Measurements from ENCODE around the gene PLCXD3.

The PLCXD3 gene

GRCh38 chr5:41413074-41413473, 97.3 kb downstream of the PLCXD3 start:
- ATAC-seq (no peak), DNase-seq (no peak)
- Mint-ChIP-seq H3K9me3 (no peaks in the 10 kb centered on the region), H3K27ac (no peak overlapping the region), H3K36me3 (ENCODE audit: low read depth) (no peaks in the 10 kb centered on the region), H3K4me3 (no peak overlapping the region), H3K4me1 (no peaks in the 10 kb centered on the region), H3K27me3 (no peaks in the 10 kb centered on the region)

GRCh38 chr5:41412496-41412895, 97.9 kb downstream of the PLCXD3 start:
- no peaks in the 10 kb centered on the region for H3K9me3 Mint-ChIP-seq
- H3K27ac Mint-ChIP-seq, result no peak overlapping the region
- no peaks in the 10 kb centered on the region for H3K36me3 Mint-ChIP-seq (ENCODE audit: low read depth)
- no peak for DNase-seq
- H3K4me1 Mint-ChIP-seq, result no peaks in the 10 kb centered on the region
- H3K4me3 Mint-ChIP-seq, result no peak overlapping the region
- no peak for ATAC-seq
- no peaks in the 10 kb centered on the region for H3K27me3 Mint-ChIP-seq

- ATAC-seq (no peak), DNase-seq (no peak)
- H3K9me3 Mint-ChIP-seq, result no peaks in the 10 kb centered on the region
- H3K27ac Mint-ChIP-seq, result no peak overlapping the region
- no peaks in the 10 kb centered on the region for H3K27me3 Mint-ChIP-seq
- H3K4me3 Mint-ChIP-seq, result no peak overlapping the region
- no peaks in the 10 kb centered on the region for H3K4me1 Mint-ChIP-seq
- H3K36me3 Mint-ChIP-seq (ENCODE audit: low read depth), result no peaks in the 10 kb centered on the region
Measured at GRCh38 chr5:41410737-41411136, 99.7 kb downstream of the PLCXD3 start.

DNA sequence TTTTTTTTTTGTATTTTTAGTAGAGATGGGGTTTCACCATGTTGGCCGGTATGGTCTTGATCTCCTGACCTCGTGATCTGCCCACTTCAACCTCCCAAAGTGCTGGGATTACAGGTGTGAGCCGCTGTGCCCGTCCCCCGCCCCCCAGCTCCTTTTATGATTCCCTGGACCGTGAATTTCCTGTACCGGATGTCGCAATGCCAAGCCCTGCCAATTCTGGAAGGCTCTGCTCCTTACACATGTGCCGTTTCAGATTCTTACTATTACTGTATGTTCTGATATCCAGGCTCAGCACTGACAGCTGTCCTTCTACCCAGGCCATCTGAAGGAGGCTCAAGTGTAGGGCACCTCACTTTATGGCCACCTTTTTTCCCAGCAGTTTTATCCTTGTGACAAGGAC, 100.1 kb downstream of the PLCXD3 start:
- ATAC-seq (no peak), DNase-seq (no peak)
- H3K4me3 Mint-ChIP-seq, result no peak overlapping the region
- no peaks in the 10 kb centered on the region for H3K9me3 Mint-ChIP-seq
- no peaks in the 10 kb centered on the region for H3K36me3 Mint-ChIP-seq (ENCODE audit: low read depth)
- H3K27me3 Mint-ChIP-seq, result no peaks in the 10 kb centered on the region
- no peaks in the 10 kb centered on the region for H3K4me1 Mint-ChIP-seq
- H3K27ac Mint-ChIP-seq, result no peak overlapping the region

DNA sequence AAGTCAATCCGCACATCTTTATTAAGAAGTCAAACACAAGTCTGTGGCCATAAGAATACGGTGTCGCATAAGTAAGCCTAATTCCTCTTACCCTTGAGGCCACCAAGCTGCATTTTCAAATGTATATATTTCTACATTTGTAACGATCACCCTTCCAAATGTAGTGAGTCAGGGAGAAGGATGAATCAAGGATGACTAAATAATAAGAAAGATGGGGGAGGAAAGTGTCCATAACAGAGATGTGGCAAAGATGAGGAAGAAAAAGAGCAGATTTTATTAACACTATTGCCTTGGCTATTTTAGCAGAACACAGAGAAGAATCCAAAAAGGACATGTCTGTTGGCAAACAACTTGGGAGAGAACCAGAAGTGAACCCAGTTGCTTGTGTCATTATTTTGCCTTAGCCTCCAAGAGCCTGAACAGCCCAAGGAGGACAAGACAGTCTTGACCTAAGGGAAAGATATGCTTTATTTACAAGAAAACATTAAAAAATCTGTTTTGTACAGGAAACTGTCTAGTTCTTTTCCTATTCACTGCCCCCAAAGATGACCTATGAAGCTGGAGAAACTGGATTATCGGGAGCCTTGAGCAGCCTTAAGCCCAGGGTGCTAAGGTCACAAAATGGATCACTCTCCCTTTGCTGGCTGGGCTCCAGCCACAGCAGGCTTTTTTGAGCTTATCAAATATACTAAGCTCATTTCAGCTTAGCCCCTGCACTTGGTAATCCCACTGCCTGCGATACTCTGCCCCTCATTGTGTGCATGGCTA, 101.5 kb downstream of the PLCXD3 start:
- Mint-ChIP-seq H3K4me3 (no peak overlapping the region), H3K9me3 (no peaks in the 10 kb centered on the region), H3K36me3 (ENCODE audit: low read depth) (no peaks in the 10 kb centered on the region), H3K4me1 (no peaks in the 10 kb centered on the region), H3K27me3 (no peaks in the 10 kb centered on the region), H3K27ac (no peak overlapping the region)
- DNase-seq (no peak), ATAC-seq (no peak)

DNA sequence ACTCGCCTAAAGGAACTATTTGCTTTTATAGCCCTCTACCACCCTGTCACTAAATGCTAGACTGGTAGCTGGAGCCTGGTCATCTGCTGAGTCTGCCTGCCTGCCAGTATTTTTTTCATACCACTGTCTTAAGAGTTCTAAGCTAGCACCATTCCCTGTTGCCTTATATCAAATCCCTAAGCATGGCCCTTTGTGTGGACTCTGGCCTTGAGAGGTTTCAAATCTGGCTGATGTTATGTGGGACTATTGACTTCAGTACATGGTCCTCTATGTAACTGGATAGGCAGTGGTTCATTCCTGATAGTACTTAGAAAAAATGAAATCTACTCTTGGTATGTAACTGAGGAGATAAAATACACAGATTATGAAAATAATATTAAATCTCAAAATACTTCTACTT, 103.5 kb downstream of the PLCXD3 start:
- no peaks in the 10 kb centered on the region for H3K9me3 Mint-ChIP-seq
- H3K4me3 Mint-ChIP-seq, result no peak overlapping the region
- ATAC-seq (no peak), DNase-seq (no peak)
- no peaks in the 10 kb centered on the region for H3K4me1 Mint-ChIP-seq
- H3K36me3 Mint-ChIP-seq (ENCODE audit: low read depth), result no peaks in the 10 kb centered on the region
- H3K27ac Mint-ChIP-seq, result no peak overlapping the region
- no peaks in the 10 kb centered on the region for H3K27me3 Mint-ChIP-seq

DNA sequence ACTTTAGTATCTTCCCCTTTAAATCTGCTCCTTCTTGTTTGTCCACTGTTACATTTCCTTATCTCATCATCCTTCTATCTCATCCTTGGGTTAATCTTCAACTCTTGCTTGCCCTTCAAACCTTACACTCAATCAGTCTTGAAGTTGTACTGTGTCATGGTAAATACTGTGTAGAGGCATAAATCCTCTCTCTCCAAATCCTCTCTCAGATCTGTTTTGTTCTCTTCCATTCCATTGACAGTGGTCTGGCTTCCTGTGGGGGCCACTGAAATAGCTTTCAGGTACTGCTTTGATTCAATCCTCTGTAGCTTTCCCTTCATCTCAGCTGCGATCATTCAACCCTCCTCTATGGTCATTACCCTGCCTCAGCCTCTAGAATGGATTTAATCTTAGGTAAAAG, 104.0 kb downstream of the PLCXD3 start:
- H3K27me3 Mint-ChIP-seq, result no peaks in the 10 kb centered on the region
- ATAC-seq, result no peak
- no peak overlapping the region for H3K4me3 Mint-ChIP-seq

DNA sequence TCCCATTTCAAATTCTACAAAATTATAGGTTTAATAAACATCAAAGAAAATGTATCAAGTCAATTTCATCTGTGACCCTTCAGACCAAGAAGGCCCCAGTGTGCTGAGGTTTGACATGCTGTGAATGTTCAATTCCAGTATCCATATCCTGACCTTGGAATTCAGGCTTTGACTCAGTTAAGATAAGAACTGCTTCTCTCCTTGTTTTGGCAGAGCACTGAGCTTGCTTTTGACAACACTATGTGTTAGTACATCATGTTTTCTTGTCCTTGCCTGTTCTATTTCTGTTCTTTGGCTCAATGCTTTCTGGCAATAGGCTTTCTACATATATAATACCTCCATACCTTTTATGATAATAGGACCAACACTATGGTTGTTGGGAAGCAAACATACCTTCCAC, 105.6 kb downstream of the PLCXD3 start:
- H3K4me3 Mint-ChIP-seq, result no peak overlapping the region
- no peak for ATAC-seq
- peaks cover 6% of the 10 kb centered on the region for H3K9me3 Mint-ChIP-seq
- no peaks in the 10 kb centered on the region for H3K36me3 Mint-ChIP-seq (ENCODE audit: low read depth)
- H3K27me3 Mint-ChIP-seq, result no peaks in the 10 kb centered on the region
- H3K27ac Mint-ChIP-seq, result no peak overlapping the region
- no peaks in the 10 kb centered on the region for H3K4me1 Mint-ChIP-seq
- no peak for DNase-seq

More for the DNA sequence above, 104.0 kb downstream of the PLCXD3 start:
- no peak for DNase-seq
- H3K4me1 Mint-ChIP-seq, result no peaks in the 10 kb centered on the region
- no peak overlapping the region for H3K27ac Mint-ChIP-seq
- no peaks in the 10 kb centered on the region for H3K9me3 Mint-ChIP-seq
- no peaks in the 10 kb centered on the region for H3K36me3 Mint-ChIP-seq (ENCODE audit: low read depth)

GRCh38 chr5:41403846-41404245, 106.6 kb downstream of the PLCXD3 start:
- Mint-ChIP-seq H3K4me3 (no peak overlapping the region), H3K36me3 (ENCODE audit: low read depth) (no peaks in the 10 kb centered on the region)
- ATAC-seq, result no peak

DNA sequence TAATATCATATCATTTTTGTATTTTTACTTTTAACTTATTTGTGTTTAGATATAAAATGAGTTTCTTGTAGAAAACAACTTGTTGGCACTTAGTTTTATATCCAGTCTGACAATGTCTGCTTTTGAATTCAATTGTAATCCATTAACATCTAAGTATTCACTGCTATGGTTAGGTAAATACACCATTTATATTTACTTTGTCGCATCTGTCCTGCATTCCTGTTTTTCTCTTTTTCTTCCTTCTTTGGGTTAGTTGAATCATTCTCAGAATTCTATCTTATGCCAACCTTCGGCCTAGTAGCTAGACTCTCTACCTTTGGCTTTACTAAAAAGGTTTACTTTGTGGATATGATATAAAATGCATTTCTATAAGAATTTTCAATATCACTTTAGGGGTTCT, 107.6 kb downstream of the PLCXD3 start:
- Mint-ChIP-seq H3K27me3 (no peaks in the 10 kb centered on the region), H3K9me3 (peaks cover 25% of the 10 kb centered on the region), H3K4me1 (no peaks in the 10 kb centered on the region), H3K27ac (no peak overlapping the region), H3K4me3 (no peak overlapping the region), H3K36me3 (ENCODE audit: low read depth) (no peaks in the 10 kb centered on the region)
- no peak for DNase-seq
- ATAC-seq, result no peak

More at GRCh38 chr5:41403846-41404245, 106.6 kb downstream of the PLCXD3 start:
- no peak overlapping the region for H3K27ac Mint-ChIP-seq
- DNase-seq, result no peak
- H3K27me3 Mint-ChIP-seq, result no peaks in the 10 kb centered on the region
- peaks cover 15% of the 10 kb centered on the region for H3K9me3 Mint-ChIP-seq
- H3K4me1 Mint-ChIP-seq, result no peaks in the 10 kb centered on the region

GRCh38 chr5:41399839-41400238, 110.6 kb downstream of the PLCXD3 start:
- Mint-ChIP-seq H3K4me1 (no peaks in the 10 kb centered on the region), H3K27me3 (no peaks in the 10 kb centered on the region), H3K27ac (no peak overlapping the region), H3K36me3 (ENCODE audit: low read depth) (no peaks in the 10 kb centered on the region), H3K9me3 (peaks cover 36% of the 10 kb centered on the region), H3K4me3 (no peak overlapping the region)
- ATAC-seq (no peak), DNase-seq (no peak)

GRCh38 chr5:41392016-41392415, 118.4 kb downstream of the PLCXD3 start:
- ATAC-seq (no peak), DNase-seq (no peak)
- Mint-ChIP-seq H3K27me3 (no peaks in the 10 kb centered on the region), H3K36me3 (ENCODE audit: low read depth) (no peaks in the 10 kb centered on the region), H3K4me3 (no peak overlapping the region), H3K4me1 (no peaks in the 10 kb centered on the region), H3K9me3 (peaks cover 9% of the 10 kb centered on the region), H3K27ac (no peak overlapping the region)

DNA sequence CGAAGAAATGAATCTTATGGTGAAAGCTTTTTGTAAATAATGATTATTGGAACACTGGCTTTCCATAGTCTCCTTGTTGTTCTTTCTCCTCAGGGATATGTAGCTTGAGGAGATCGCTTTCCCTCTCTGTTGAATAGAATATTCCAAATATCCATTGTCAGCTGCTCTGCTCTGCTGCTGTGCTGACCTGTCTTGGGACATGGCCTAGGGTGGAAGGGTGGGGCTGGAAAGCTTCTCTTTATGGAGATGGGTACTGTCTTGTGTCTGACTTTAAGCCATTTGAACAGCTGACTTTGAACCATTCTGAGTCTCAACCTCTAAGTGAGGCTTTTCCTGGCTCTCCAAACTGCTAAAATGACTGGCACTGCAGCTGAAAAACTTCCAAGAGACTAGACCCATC, 135.8 kb downstream of the PLCXD3 start:
- H3K27ac Mint-ChIP-seq, result no peak overlapping the region
- no peaks in the 10 kb centered on the region for H3K27me3 Mint-ChIP-seq
- ATAC-seq (no peak), DNase-seq (no peak)
- no peaks in the 10 kb centered on the region for H3K36me3 Mint-ChIP-seq (ENCODE audit: low read depth)
- H3K4me1 Mint-ChIP-seq, result no peaks in the 10 kb centered on the region
- H3K4me3 Mint-ChIP-seq, result no peak overlapping the region
- no peaks in the 10 kb centered on the region for H3K9me3 Mint-ChIP-seq

DNA sequence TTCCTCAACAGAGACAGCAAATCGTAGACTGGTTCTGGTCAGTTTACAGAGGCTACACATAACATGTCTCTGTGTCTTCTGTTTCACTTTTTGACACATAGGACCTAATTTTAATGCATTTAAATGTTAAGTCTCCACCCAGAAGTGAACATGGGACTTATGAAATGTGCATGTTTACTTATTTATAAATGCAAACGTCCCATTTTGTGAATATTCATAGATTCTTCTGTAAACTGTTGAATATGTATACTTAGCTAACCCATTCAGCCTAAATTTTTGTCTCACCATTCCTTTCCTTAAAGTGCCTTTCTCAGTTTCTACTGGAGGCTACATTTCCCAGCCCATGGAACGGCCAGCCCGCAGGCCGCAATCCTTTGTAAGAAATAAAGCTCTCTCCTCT, 137.2 kb downstream of the PLCXD3 start:
- no peak for ATAC-seq
- Mint-ChIP-seq H3K36me3 (ENCODE audit: low read depth) (no peaks in the 10 kb centered on the region), H3K4me1 (no peaks in the 10 kb centered on the region), H3K27me3 (no peaks in the 10 kb centered on the region), H3K4me3 (no peak overlapping the region), H3K9me3 (no peaks in the 10 kb centered on the region), H3K27ac (no peak overlapping the region)
- no peak for DNase-seq

GRCh38 chr5:41371738-41372137, 138.7 kb downstream of the PLCXD3 start:
- H3K27ac Mint-ChIP-seq, result no peak overlapping the region
- no peaks in the 10 kb centered on the region for H3K27me3 Mint-ChIP-seq
- no peaks in the 10 kb centered on the region for H3K9me3 Mint-ChIP-seq
- no peak for DNase-seq
- no peak for ATAC-seq
- no peak overlapping the region for H3K4me3 Mint-ChIP-seq
- H3K36me3 Mint-ChIP-seq (ENCODE audit: low read depth), result no peaks in the 10 kb centered on the region
- H3K4me1 Mint-ChIP-seq, result no peaks in the 10 kb centered on the region

- no peaks in the 10 kb centered on the region for H3K9me3 Mint-ChIP-seq
- DNase-seq, result no peak
- no peaks in the 10 kb centered on the region for H3K36me3 Mint-ChIP-seq (ENCODE audit: low read depth)
- ATAC-seq, result no peak
- H3K27ac Mint-ChIP-seq, result no peak overlapping the region
- no peak overlapping the region for H3K4me3 Mint-ChIP-seq
- H3K4me1 Mint-ChIP-seq, result no peaks in the 10 kb centered on the region
- peaks cover 2% of the 10 kb centered on the region for H3K27me3 Mint-ChIP-seq
Measured at GRCh38 chr5:41370482-41370881, 139.9 kb downstream of the PLCXD3 start.

Data from activated naive CD8-positive, alpha-beta T cell treated with anti-CD3 and anti-CD28 coated beads, Interleukin-2, amount 50 U/mL, for 24 hours (primary cell).